ENCODE results near the gene SRF. TPM values are rescaled to one million over a fixed set of nuclear protein-coding genes. Genes with fewer than 3 reads are reported as not detected.

Gene SRF
- total RNA-seq, 1 experiment from 2014 or later, result 32.1 TPM

DNA sequence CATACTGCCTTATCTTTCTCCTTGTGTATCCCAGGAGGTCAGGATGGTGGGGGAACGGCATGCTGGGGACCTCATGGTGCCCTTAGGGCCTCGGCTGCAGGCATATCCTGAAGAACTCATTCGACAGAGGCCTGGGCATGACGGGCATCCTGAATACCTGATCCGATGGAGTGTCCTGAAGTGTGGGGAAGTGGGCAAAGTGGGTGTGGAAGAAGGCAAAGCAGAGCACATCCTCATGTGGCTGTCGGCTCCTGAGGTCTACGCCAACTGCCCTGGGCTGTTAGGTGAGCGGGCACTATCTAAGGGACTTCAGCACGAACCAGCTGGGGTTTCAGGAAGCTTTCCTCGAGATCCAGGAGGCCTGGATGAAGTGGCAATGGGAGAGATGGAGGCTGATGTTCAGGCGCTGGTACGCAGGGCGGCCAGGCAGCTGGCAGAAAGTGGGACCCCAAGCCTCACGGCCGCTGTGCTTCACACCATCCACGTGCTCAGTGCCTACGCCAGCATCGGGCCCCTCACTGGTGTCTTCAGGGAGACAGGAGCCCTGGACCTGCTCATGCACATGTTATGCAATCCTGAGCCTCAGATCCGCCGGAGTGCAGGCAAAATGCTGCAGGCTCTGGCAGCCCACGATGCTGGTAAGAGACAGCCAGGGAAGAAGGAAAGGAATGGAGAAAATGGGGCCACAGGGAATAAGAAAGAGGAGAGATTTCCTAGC, 13.4 kb downstream of the SRF start:
- no peak for DNase-seq (ENCODE audit: unreplicated experiment)
- Mint-ChIP-seq H3K36me3 (ENCODE audit: insufficient read depth, unreplicated experiment) (peaks cover 61% of the 10 kb centered on the region), H3K4me1 (ENCODE audit: insufficient read depth, unreplicated experiment) (peaks cover 45% of the 10 kb centered on the region), H3K4me3 (ENCODE audit: unreplicated experiment) (peak overlapping the region; percentile 85), H3K27ac (ENCODE audit: low read depth, unreplicated experiment) (peak overlapping the region; percentile 65), H3K27me3 (ENCODE audit: insufficient read depth, unreplicated experiment) (no peaks in the 10 kb centered on the region), H3K9me3 (ENCODE audit: unreplicated experiment) (no peaks in the 10 kb centered on the region)
- no TSS peak for BruUV-seq (replicated peaks)
- TF ChIP-seq, protein P1, sequence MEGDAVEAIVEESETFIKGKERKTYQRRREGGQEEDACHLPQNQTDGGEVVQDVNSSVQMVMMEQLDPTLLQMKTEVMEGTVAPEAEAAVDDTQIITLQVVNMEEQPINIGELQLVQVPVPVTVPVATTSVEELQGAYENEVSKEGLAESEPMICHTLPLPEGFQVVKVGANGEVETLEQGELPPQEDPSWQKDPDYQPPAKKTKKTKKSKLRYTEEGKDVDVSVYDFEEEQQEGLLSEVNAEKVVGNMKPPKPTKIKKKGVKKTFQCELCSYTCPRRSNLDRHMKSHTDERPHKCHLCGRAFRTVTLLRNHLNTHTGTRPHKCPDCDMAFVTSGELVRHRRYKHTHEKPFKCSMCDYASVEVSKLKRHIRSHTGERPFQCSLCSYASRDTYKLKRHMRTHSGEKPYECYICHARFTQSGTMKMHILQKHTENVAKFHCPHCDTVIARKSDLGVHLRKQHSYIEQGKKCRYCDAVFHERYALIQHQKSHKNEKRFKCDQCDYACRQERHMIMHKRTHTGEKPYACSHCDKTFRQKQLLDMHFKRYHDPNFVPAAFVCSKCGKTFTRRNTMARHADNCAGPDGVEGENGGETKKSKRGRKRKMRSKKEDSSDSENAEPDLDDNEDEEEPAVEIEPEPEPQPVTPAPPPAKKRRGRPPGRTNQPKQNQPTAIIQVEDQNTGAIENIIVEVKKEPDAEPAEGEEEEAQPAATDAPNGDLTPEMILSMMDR (IDR thresholded peaks at IDR 0.05; ENCODE audit: unreplicated experiment), result no peak
- POLR2A ChIA-PET, result interaction anchor here (0.6 to 1.5 kb wide), 3 partner anchors 9 to 445 kb away, joined by 3 to 4 read pairs (median 4); partner anchors contain the start of gene GTPBP2
- CTCF ChIA-PET, result no interaction called here
- intact Hi-C loops (cut with micrococcal nuclease), result no loop called here

DNA sequence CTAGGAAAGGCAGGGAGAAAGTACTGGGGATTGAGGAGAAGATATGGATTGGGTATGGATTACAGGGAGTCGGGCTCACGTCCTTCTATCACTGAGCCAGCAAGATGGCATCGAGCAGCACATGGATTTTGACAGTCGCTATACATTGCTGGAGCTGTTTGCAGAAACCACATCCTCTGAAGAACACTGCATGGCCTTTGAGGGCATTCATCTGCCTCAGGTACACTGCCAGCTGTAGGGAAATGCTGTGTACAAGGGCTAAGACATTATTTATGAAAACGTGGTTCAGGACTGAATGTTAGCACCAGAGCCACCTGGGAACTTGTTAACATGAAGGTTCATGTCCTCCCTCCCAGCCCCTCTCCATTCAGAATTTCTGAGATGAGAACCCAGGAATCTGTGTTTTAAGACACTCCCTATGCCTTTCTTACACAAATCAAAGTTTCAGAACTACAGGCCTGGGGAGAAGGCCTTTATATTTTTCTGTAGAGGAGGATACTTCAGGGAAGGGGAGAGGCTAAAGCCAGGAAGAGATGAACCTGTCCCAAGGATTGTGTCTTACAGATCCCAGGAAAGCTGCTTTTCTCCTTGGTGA, 14.4 kb downstream of the SRF start:
- Mint-ChIP-seq H3K9me3 (ENCODE audit: unreplicated experiment) (no peaks in the 10 kb centered on the region), H3K27me3 (ENCODE audit: insufficient read depth, unreplicated experiment) (no peaks in the 10 kb centered on the region), H3K27ac (ENCODE audit: low read depth, unreplicated experiment) (peak overlapping the region; percentile 65), H3K4me1 (ENCODE audit: insufficient read depth, unreplicated experiment) (peaks cover 45% of the 10 kb centered on the region), H3K36me3 (ENCODE audit: insufficient read depth, unreplicated experiment) (peaks cover 56% of the 10 kb centered on the region), H3K4me3 (ENCODE audit: unreplicated experiment) (no peak overlapping the region)
- ChIA-PET POLR2A (interaction anchor here (1.5 kb wide), 1 partner anchor 10 kb away, joined by 4 read pairs; no protein-coding TSS in a partner anchor), CTCF (interaction anchor here (0.5 kb wide), 1 partner anchor 108 kb away, joined by 3 read pairs; no protein-coding TSS in a partner anchor)
- intact Hi-C loops (cut with micrococcal nuclease), result no loop called here
- DNase-seq (ENCODE audit: unreplicated experiment), result no peak
- no TSS peak for BruUV-seq (replicated peaks)
- TF ChIP-seq, protein P1 (IDR thresholded peaks at IDR 0.05; ENCODE audit: unreplicated experiment), result no peak

DNA sequence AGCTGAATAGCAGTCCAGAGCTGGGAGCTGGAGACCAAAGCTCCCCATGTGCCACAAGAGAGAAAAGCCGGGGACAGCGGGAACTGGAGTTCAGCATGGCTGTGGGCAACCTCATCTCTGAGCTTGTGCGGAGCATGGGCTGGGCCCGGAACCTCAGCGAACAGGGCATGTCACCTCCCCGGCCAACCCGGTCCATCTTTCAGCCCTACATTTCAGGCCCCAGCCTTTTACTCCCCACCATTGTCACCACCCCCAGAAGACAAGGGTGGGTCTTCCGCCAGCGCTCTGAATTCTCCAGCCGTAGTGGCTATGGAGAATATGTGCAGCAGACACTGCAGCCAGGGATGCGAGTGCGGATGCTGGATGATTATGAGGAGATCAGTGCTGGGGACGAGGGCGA, 14.9 kb downstream of the SRF start:
- no TSS peak for BruUV-seq (replicated peaks)
- intact Hi-C loops (cut with micrococcal nuclease), result no loop called here
- Mint-ChIP-seq H3K4me1 (ENCODE audit: insufficient read depth, unreplicated experiment) (peaks cover 42% of the 10 kb centered on the region), H3K36me3 (ENCODE audit: insufficient read depth, unreplicated experiment) (peaks cover 50% of the 10 kb centered on the region), H3K9me3 (ENCODE audit: unreplicated experiment) (no peaks in the 10 kb centered on the region), H3K4me3 (ENCODE audit: unreplicated experiment) (no peak overlapping the region), H3K27ac (ENCODE audit: low read depth, unreplicated experiment) (no peak overlapping the region), H3K27me3 (ENCODE audit: insufficient read depth, unreplicated experiment) (no peaks in the 10 kb centered on the region)
- no peak for DNase-seq (ENCODE audit: unreplicated experiment)
- TF ChIP-seq, protein P1 (IDR thresholded peaks at IDR 0.05; ENCODE audit: unreplicated experiment), result no peak
- ChIA-PET POLR2A (interaction anchor here (1.5 kb wide), 1 partner anchor 11 kb away, joined by 4 read pairs; no protein-coding TSS in a partner anchor), CTCF (no interaction called here)

DNA sequence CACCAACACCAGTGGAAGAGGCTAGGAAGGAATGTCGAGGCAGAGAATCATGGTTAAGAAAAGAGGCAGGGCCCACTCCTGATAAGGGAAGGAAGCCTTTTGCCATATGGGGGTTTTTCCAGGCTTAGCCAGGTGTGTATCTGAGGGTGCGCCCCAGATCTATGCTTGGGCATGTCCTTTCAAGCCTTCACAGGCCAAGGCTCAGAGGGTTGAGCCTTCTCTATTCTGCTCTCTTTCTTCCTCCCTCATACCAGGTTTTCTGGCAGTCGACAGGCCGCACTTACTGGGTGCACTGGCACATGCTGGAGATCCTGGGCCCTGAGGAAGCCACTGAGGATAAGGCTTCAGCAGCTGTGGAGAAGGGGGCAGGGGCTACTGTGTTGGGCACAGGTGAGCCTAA, 15.6 kb downstream of the SRF start:
- H3K36me3 Mint-ChIP-seq (ENCODE audit: insufficient read depth, unreplicated experiment), result peaks cover 46% of the 10 kb centered on the region
- intact Hi-C loops (cut with micrococcal nuclease), result no loop called here
- no TSS peak for BruUV-seq (replicated peaks)
- H3K4me1 Mint-ChIP-seq (ENCODE audit: insufficient read depth, unreplicated experiment), result peaks cover 36% of the 10 kb centered on the region
- ChIA-PET POLR2A (no interaction called here), CTCF (no interaction called here)
- H3K9me3 Mint-ChIP-seq (ENCODE audit: unreplicated experiment), result no peaks in the 10 kb centered on the region
- TF ChIP-seq, protein P1 (IDR thresholded peaks at IDR 0.05; ENCODE audit: unreplicated experiment), result no peak
- H3K27me3 Mint-ChIP-seq (ENCODE audit: insufficient read depth, unreplicated experiment), result no peaks in the 10 kb centered on the region
- no peak overlapping the region for H3K27ac Mint-ChIP-seq (ENCODE audit: low read depth, unreplicated experiment)
- no peak for DNase-seq (ENCODE audit: unreplicated experiment)
- no peak overlapping the region for H3K4me3 Mint-ChIP-seq (ENCODE audit: unreplicated experiment)
